Breast epithelium (tissue), 4 donors: ENCODE results near the gene MME. TPM values are rescaled to one million over a fixed set of nuclear protein-coding genes. Genes with fewer than 3 reads are reported as not detected.

Experiments used
- DNase-seq, 2 donors: peaks; one replicate each; pipeline ENCODE4 v3.0.0-alpha.2; 2019; ENCODE audit warnings: low spot score in 2 of 2
- H3K27ac ChIP-seq, 2 donors: fragments of 200-600 bp; sonication (generic) in 1 of 2; one replicate each; pipeline ENCODE4 v1.5.1; 2016 to 2019; ENCODE audit warnings: mild to moderate bottlenecking in 1 of 2
- H3K27me3 ChIP-seq, 2 donors: fragments of 200-600 bp; sonication (generic) in 1 of 2; one replicate each; pipeline versions ENCODE4 v1.5.1 to v1.6.0; 2017 to 2019; ENCODE audit warnings: control low read depth in 1 of 2, mild to moderate bottlenecking in 1 of 2
- H3K36me3 ChIP-seq: fragments of 200-600 bp; one replicate; pipeline ENCODE4 v1.5.1; 2019
- H3K4me1 ChIP-seq, 2 donors: fragments of 200-600 bp; sonication (generic); one replicate each; pipeline ENCODE4 v1.5.1; 2016 to 2019; ENCODE audit warnings: control low read depth in 1 of 2
- H3K4me3 ChIP-seq, 3 donors: fragments of 200-600 bp; sonication (generic); 1 replicate in 2 of 3; 2 replicates in 1 of 3; pipeline ENCODE4 v1.5.1; 2016 to 2019; ENCODE audit warnings: mild to moderate bottlenecking in 3 of 3, moderate library complexity in 2 of 3
- H3K9me3 ChIP-seq, 2 donors: fragments of 200-600 bp; sonication (generic) in 1 of 2; one replicate each; pipeline ENCODE4 v1.5.1; 2016 to 2019; ENCODE audit warnings: control low read depth in 1 of 2
- POLR2A ChIP-seq: fragments of 450-650 bp; IDR thresholded peaks from one replicate; pipeline ENCODE4 v1.6.1; 2016; ENCODE audit warnings: antibody characterized with exemption, mild to moderate bottlenecking, moderate library complexity
- POLR2AphosphoS5 ChIP-seq, 3 donors: sonication (generic); formaldehyde crosslinking; IDR thresholded peaks; one replicate each; pipeline ENCODE4 v1.6.1; 2017; ENCODE audit warnings: antibody characterized with exemption in 3 of 3
- intact Hi-C: fragments of 100-400 bp; cut with DNase I; formaldehyde crosslinking; loops from one replicate; pipeline ENCODE4 v1.15.1; 2023; ENCODE audit warnings: low total_unique reads
- total RNA-seq, 3 donors: library from RNA; depleted of rRNA; stranded (reverse); fragments of >200 nt; gene quantifications; one replicate each; pipeline ENCODE4 v1.1.0, GENCODE V29; 2016
- TF ChIP-seq, protein P1 (sequence below), 3 donors: fragments of 450-650 bp; IDR thresholded peaks; one replicate each; pipeline ENCODE4 v1.5.1; 2016 to 2017; ENCODE audit warnings: antibody characterized with exemption in 3 of 3, mild to moderate bottlenecking in 3 of 3, moderate library complexity in 3 of 3

MME gene
- total RNA-seq, 3 donors from 2014 or later: 114 to 155 (median 119) TPM

DNA sequence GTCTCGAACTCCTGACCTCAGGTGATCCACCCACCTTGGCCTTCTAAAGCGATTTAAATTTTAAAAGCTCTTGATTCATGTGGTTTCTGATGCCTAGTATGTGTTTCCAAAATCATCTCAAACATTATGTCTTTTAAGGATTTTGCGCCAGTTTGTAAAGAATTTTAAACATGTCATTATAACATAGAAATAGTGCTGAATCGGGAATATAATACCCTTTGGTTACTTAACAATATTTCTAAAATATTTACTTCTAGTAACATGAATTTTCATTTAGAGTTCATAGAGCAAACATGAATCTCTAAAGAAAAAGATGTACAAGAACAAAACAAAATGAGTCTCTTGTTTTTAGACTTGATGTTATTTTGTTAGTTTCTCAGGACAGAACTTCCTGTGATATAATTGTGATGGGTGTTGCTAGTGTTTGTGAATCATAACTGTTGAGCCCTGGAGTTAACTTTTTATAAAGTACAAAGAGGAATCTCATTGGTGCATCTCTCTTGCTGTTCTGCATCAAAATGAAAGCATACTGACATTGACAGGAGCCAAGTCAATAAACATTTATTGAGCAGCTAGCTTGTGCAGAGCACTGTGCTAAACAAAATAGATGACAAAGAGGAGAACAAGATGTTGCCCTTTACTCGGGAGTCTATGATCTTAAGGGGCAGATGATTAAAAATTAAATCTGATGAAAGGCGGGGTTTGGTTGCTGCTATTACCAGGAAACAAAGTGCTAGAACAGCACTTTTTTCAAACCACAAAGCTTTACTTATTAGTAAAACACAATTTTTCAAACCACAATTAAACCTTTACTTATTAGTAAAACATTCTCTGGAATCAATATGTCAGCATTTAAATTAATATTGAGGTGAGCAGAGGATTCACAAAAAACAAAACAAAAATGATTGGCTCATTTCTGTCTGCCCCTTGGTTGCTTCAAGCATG, 73.4 kb downstream of the MME start:
- DNase-seq: no peak
- no peaks in the 10 kb centered on the region for H3K4me1 ChIP-seq
- TF ChIP-seq POLR2A (no peak), POLR2AphosphoS5 (IDR thresholded peaks at IDR 0.05) (no peak)
- TF ChIP-seq, protein P1, sequence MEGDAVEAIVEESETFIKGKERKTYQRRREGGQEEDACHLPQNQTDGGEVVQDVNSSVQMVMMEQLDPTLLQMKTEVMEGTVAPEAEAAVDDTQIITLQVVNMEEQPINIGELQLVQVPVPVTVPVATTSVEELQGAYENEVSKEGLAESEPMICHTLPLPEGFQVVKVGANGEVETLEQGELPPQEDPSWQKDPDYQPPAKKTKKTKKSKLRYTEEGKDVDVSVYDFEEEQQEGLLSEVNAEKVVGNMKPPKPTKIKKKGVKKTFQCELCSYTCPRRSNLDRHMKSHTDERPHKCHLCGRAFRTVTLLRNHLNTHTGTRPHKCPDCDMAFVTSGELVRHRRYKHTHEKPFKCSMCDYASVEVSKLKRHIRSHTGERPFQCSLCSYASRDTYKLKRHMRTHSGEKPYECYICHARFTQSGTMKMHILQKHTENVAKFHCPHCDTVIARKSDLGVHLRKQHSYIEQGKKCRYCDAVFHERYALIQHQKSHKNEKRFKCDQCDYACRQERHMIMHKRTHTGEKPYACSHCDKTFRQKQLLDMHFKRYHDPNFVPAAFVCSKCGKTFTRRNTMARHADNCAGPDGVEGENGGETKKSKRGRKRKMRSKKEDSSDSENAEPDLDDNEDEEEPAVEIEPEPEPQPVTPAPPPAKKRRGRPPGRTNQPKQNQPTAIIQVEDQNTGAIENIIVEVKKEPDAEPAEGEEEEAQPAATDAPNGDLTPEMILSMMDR (IDR thresholded peaks at IDR 0.05): no peak
- intact Hi-C loops: no loop called here
- H3K4me3 ChIP-seq: no peak overlapping the region
- no peaks in the 10 kb centered on the region for H3K27me3 ChIP-seq
- H3K9me3 ChIP-seq: no peaks in the 10 kb centered on the region
- peak overlapping the region in 1 of 2 donors; percentile 19 for H3K27ac ChIP-seq
- H3K36me3 ChIP-seq: no peaks in the 10 kb centered on the region

DNA sequence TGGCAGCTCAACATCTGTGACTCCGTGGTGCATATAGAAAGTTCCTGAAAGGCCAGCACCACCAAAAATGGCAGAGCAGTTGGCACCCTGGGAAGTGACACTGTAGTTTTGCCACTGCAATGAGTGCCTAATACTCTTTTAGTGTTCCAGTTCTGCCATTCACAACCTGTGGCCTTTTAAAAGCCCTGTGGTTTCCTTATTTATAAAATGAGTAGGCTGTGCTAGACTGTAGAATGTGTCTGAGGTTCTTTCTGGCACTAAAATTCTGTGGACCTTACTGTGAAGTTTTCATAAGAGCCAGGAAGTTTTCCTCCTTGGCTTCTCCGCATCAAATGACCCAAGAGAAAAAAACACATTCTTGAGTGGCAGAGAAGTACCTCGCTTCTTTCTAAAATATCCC, 74.1 kb downstream of the MME start:
- no peak overlapping the region for H3K4me3 ChIP-seq
- intact Hi-C loops: no loop called here
- H3K27ac ChIP-seq: peak overlapping the region in 1 of 2 donors; percentile 19
- no peaks in the 10 kb centered on the region for H3K4me1 ChIP-seq
- no peaks in the 10 kb centered on the region for H3K9me3 ChIP-seq
- H3K36me3 ChIP-seq: no peaks in the 10 kb centered on the region
- H3K27me3 ChIP-seq: no peaks in the 10 kb centered on the region
- TF ChIP-seq POLR2A (no peak), POLR2AphosphoS5 (IDR thresholded peaks at IDR 0.05) (no peak)
- TF ChIP-seq, protein P1 (IDR thresholded peaks at IDR 0.05): no peak
- no peak for DNase-seq

DNA sequence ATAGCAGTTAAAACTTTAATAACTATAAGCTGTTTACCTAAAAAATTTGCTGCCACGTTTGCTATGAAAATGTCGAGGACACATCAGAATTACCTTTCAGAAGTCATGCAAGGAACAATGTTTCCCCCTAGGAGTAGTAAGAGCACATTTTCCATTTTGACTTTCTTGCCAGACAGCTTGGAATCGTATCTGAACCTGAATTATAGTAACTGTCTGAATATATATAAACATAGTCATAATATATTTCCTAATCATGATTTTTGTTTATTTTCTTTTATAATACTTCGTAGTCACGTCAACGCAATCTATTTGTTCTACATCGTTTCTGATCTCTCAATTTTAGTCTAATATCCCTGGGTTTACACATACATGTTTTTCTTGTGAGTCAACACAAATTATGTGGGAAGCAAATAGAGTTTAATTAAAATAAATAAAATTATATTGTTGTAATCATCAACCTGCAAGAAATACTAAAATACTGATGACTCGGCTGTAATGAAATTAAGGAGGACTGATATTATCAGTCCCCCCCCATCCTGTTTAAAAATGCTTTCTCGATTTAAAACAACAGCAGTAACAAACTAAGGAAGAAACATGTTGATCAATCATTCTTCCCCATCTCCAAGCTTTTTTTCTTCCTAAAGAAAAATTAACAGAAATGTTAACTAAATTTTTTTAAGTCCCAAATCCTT, 78.4 kb downstream of the MME start:
- no peaks in the 10 kb centered on the region for H3K4me1 ChIP-seq
- intact Hi-C loops: no loop called here
- no peak overlapping the region for H3K27ac ChIP-seq
- DNase-seq: no peak
- TF ChIP-seq POLR2AphosphoS5 (IDR thresholded peaks at IDR 0.05) (no peak), POLR2A (no peak)
- TF ChIP-seq, protein P1 (IDR thresholded peaks at IDR 0.05): no peak
- H3K4me3 ChIP-seq: no peak overlapping the region
- no peaks in the 10 kb centered on the region for H3K36me3 ChIP-seq
- no peaks in the 10 kb centered on the region for H3K27me3 ChIP-seq
- H3K9me3 ChIP-seq: no peaks in the 10 kb centered on the region

DNA sequence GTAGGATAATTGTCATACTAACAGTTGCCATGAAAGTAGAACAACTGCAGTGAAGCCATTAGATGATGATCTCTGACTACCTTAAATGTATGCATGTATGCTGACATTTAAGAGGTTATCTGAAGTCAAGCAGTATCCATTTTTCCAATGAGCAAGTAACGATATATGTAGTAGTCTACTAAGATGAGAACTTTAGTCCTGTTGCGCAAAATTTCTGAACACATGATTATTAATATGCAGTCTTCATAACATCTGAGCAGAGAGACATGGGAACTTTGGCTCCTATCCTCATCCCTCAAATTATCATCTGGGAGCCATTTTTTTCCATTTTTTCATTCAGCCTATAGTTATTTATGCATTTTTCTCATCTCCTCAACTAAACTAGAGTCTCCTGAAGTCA, 79.2 kb downstream of the MME start:
- Histone ChIP-seq H3K4me3 (no peak overlapping the region), H3K4me1 (no peaks in the 10 kb centered on the region), H3K27ac (no peak overlapping the region), H3K27me3 (no peaks in the 10 kb centered on the region), H3K36me3 (no peaks in the 10 kb centered on the region), H3K9me3 (no peaks in the 10 kb centered on the region)
- intact Hi-C loops: no loop called here
- TF ChIP-seq POLR2AphosphoS5 (IDR thresholded peaks at IDR 0.05): no peak
- TF ChIP-seq POLR2A: no peak
- TF ChIP-seq, protein P1 (IDR thresholded peaks at IDR 0.05): no peak
- no peak for DNase-seq
